Suprapubic skin (tissue), 4 donors: ENCODE measurements around the gene TNFRSF14. TPM values are rescaled to one million over a fixed set of nuclear protein-coding genes. Genes with fewer than 3 reads are reported as not detected.

ENCODE experiments used
- DNase-seq, 2 donors: peaks; one replicate each; pipeline ENCODE4 v3.0.0-alpha.2; 2019; ENCODE audit warnings: low spot score in 2 of 2
- H3K27ac ChIP-seq: fragments of 200-600 bp; sonication (generic); one replicate; pipeline ENCODE4 v1.5.1; 2019
- H3K27me3 ChIP-seq: fragments of 200-600 bp; sonication (generic); one replicate; pipeline ENCODE4 v1.5.1; 2019
- H3K36me3 ChIP-seq: fragments of 200-600 bp; sonication (generic); one replicate; pipeline ENCODE4 v1.5.1; 2019
- H3K4me1 ChIP-seq: fragments of 200-600 bp; sonication (generic); one replicate; pipeline ENCODE4 v1.5.1; 2019
- H3K4me3 ChIP-seq: fragments of 200-600 bp; sonication (generic); one replicate; pipeline ENCODE4 v1.5.1; 2019; ENCODE audit warnings: mild to moderate bottlenecking
- H3K9me3 ChIP-seq: fragments of 200-600 bp; sonication (generic); one replicate; pipeline ENCODE4 v1.5.1; 2019
- CTCF ChIP-seq, 2 donors: fragments of 200-600 bp in 1 of 2; fragments of 450-650 bp in 1 of 2; sonication (generic) in 1 of 2; IDR thresholded peaks; one replicate each; pipeline ENCODE4 v1.5.1; 2016 to 2019; ENCODE audit warnings: antibody characterized with exemption in 2 of 2, mild to moderate bottlenecking in 1 of 2, moderate library complexity in 1 of 2
- EP300 ChIP-seq: sonication (generic); formaldehyde crosslinking; IDR thresholded peaks from one replicate; pipeline ENCODE4 v1.6.1; 2017; ENCODE audit warnings: antibody characterized with exemption
- POLR2A ChIP-seq, 2 donors: fragments of 450-650 bp; IDR thresholded peaks; one replicate each; pipeline ENCODE4 v1.6.1; 2017; ENCODE audit warnings: antibody characterized with exemption in 2 of 2, mild to moderate bottlenecking in 2 of 2, moderate library complexity in 2 of 2
- POLR2AphosphoS5 ChIP-seq, 3 donors: sonication (generic); formaldehyde crosslinking; IDR thresholded peaks; one replicate each; pipeline ENCODE4 v1.6.1; 2017; ENCODE audit warnings: antibody characterized with exemption in 3 of 3
- WGBS: methylation state at CpG from one replicate; pipeline ENCODE4 v1.1.5; 2018; 5-methylcytosine and 5-hydroxymethylcytosine counted together
- total RNA-seq, 4 donors: library from RNA; depleted of rRNA; stranded (reverse); fragments of >200 nt; gene quantifications; one replicate each; pipeline ENCODE4 v1.1.0, GENCODE V29; 2016

The TNFRSF14 gene
- total RNA-seq, 4 donors from 2014 or later: 33.3 to 111 (median 60.9) TPM

GRCh38 chr1:2509589-2509988, 46.6 kb upstream of the TNFRSF14 start:
- H3K9me3 ChIP-seq: no peaks in the 10 kb centered on the region
- H3K27me3 ChIP-seq: peaks cover 5% of the 10 kb centered on the region
- no peak for DNase-seq
- 87% methylated on average over 4 of the region's 11 CpGs for WGBS
- peaks cover 71% of the 10 kb centered on the region for H3K36me3 ChIP-seq
- no peak overlapping the region for H3K27ac ChIP-seq
- TF ChIP-seq POLR2AphosphoS5 (IDR thresholded peaks at IDR 0.05) (no peak), CTCF (IDR thresholded peaks at IDR 0.05) (no peak), POLR2A (IDR thresholded peaks at IDR 0.05) (no peak), EP300 (no peak)
- H3K4me3 ChIP-seq: no peak overlapping the region
- peaks cover 15% of the 10 kb centered on the region for H3K4me1 ChIP-seq

GRCh38 chr1:2510366-2511155, 45.6 kb upstream of the TNFRSF14 start:
- no peak for TF ChIP-seq CTCF (IDR thresholded peaks at IDR 0.05)
- TF ChIP-seq EP300: no peak
- no peak for TF ChIP-seq POLR2A (IDR thresholded peaks at IDR 0.05)
- no peak for TF ChIP-seq POLR2AphosphoS5 (IDR thresholded peaks at IDR 0.05)
- Histone ChIP-seq H3K36me3 (peaks cover 81% of the 10 kb centered on the region), H3K27ac (no peak overlapping the region), H3K4me3 (no peak overlapping the region), H3K4me1 (peaks cover 10% of the 10 kb centered on the region), H3K9me3 (no peaks in the 10 kb centered on the region), H3K27me3 (no peaks in the 10 kb centered on the region)
- no peak for DNase-seq
- 94% methylated on average over 22 of the region's 27 CpGs for WGBS

GRCh38 chr1:2512862-2513421, 43.2 kb upstream of the TNFRSF14 start:
- Histone ChIP-seq H3K36me3 (peaks cover 100% of the 10 kb centered on the region), H3K4me1 (no peaks in the 10 kb centered on the region), H3K4me3 (no peak overlapping the region), H3K27ac (no peak overlapping the region), H3K27me3 (no peaks in the 10 kb centered on the region), H3K9me3 (no peaks in the 10 kb centered on the region)
- TF ChIP-seq EP300: no peak
- TF ChIP-seq CTCF (IDR thresholded peaks at IDR 0.05): no peak
- no peak for TF ChIP-seq POLR2A (IDR thresholded peaks at IDR 0.05)
- no peak for TF ChIP-seq POLR2AphosphoS5 (IDR thresholded peaks at IDR 0.05)
- WGBS: 94% methylated on average over 13 of the region's 31 CpGs
- no peak for DNase-seq

DNA sequence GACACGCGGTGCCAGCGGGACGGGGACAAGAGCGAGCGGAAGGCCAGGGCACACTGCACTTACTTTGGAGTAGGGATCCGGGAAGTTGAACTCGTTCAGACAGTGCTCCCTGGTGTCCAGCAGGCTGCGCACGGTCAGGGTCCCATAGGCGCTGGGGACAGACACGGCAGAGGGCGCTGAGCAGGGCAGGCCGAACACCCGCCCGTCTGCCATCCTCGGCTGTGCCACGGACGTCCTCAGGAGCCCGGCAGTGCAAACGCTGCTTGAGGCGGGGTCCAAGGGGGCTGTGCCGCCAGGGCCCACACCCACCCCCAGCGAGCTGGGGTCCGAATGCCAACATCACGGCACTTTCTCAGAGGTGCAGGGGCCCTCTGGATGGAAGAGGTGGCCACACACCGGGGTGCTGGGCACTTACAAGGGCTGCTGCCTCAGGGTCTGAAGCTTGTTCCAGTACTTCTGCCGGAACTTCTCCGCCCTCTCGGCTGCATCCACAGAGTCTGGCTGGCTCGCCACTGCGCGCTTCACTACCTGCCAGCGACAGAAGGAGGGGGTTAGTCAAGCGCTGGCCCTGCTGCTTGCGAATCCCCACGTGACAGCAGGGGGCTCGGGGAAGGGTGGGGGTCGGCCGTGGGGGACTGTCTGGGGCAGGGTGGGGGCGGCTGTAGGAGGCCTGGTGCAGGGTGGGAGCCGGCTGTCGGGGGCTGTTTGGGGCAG, 42.1 kb upstream of the TNFRSF14 start:
- Histone ChIP-seq H3K27ac (no peak overlapping the region), H3K4me3 (no peak overlapping the region), H3K4me1 (no peaks in the 10 kb centered on the region), H3K27me3 (no peaks in the 10 kb centered on the region), H3K9me3 (no peaks in the 10 kb centered on the region), H3K36me3 (peaks cover 100% of the 10 kb centered on the region)
- no peak for DNase-seq
- 94% methylated on average over 12 of the region's 43 CpGs for WGBS
- TF ChIP-seq POLR2AphosphoS5 (IDR thresholded peaks at IDR 0.05) (no peak), EP300 (no peak), CTCF (IDR thresholded peaks at IDR 0.05) (no peak), POLR2A (IDR thresholded peaks at IDR 0.05) (no peak)
